Vagina (tissue), 2 donors: ENCODE data around the gene ST7.

Experiments used
- CTCF ChIP-seq, 3 experiments: fragments of 450-650 bp in 2 of 3; fragments of 200-600 bp in 1 of 3; sonication (generic) in 1 of 3; IDR thresholded peaks; one replicate each; pipeline ENCODE4 v1.5.1; 2017 to 2019; ENCODE audit warnings: antibody characterized with exemption in 3 of 3, mild to moderate bottlenecking in 2 of 3, moderate library complexity in 2 of 3
- POLR2A ChIP-seq, 2 donors: fragments of 450-650 bp; IDR thresholded peaks; one replicate each; pipeline ENCODE4 v1.6.1; 2017; ENCODE audit warnings: antibody characterized with exemption in 2 of 2, mild to moderate bottlenecking in 2 of 2, moderate library complexity in 2 of 2

GRCh38 chr7:117279203-117279602 is 325.9 kb downstream of the ST7 start:
- TF ChIP-seq POLR2A (IDR thresholded peaks at IDR 0.05), result no peak
- TF ChIP-seq CTCF (IDR thresholded peaks at IDR 0.05), result no peak
